DMS114 treated with DMSO at 0.1 percent for 48 hours (cell line): ENCODE data around the gene AKAP13.

ENCODE experiments used
- DNase-seq: peaks from one replicate; lab custom pipeline; 2025; ENCODE audit not compliant: unreplicated experiment; lab: John Stamatoyannopoulos, UW

The AKAP13 gene

GRCh38 chr15:85406916-85407315 lies 26.5 kb downstream of the AKAP13 start:
- DNase-seq: no peak

GRCh38 chr15:85407421-85408269 lies 27.2 kb downstream of the AKAP13 start:
- DNase-seq: no peak

- DNase-seq: no peak
Measured at GRCh38 chr15:85408270-85408746, 27.9 kb downstream of the AKAP13 start.

- no peak for DNase-seq
Measured at GRCh38 chr15:85412066-85412465, 31.7 kb downstream of the AKAP13 start.

GRCh38 chr15:85412956-85413854 lies 32.8 kb downstream of the AKAP13 start:
- DNase-seq: no peak

GRCh38 chr15:85414037-85414436 lies 33.6 kb downstream of the AKAP13 start:
- DNase-seq: no peak

GRCh38 chr15:85414495-85414894 lies 34.1 kb downstream of the AKAP13 start:
- no peak for DNase-seq

- no peak for DNase-seq
Measured at GRCh38 chr15:85414991-85415390, 34.6 kb downstream of the AKAP13 start.

- DNase-seq: no peak
Measured at GRCh38 chr15:85415783-85416182, 35.4 kb downstream of the AKAP13 start.

GRCh38 chr15:85417276-85417675 lies 36.9 kb downstream of the AKAP13 start:
- no peak for DNase-seq

GRCh38 chr15:85419161-85419560 lies 38.8 kb downstream of the AKAP13 start:
- no peak for DNase-seq

GRCh38 chr15:85421116-85421925 lies 40.9 kb downstream of the AKAP13 start:
- no peak for DNase-seq

- no peak for DNase-seq
Measured at GRCh38 chr15:85422607-85423006, 42.2 kb downstream of the AKAP13 start.

GRCh38 chr15:85423256-85423655 lies 42.9 kb downstream of the AKAP13 start:
- no peak for DNase-seq

- no peak for DNase-seq
Measured at GRCh38 chr15:85424154-85424553, 43.8 kb downstream of the AKAP13 start.

- no peak for DNase-seq
Measured at GRCh38 chr15:85426481-85426880, 46.1 kb downstream of the AKAP13 start.

- DNase-seq: no peak
Measured at GRCh38 chr15:85427286-85428028, 47.1 kb downstream of the AKAP13 start.

- DNase-seq: no peak
Measured at GRCh38 chr15:85429522-85429921, 49.1 kb downstream of the AKAP13 start.

- DNase-seq: no peak
Measured at GRCh38 chr15:85430406-85431204, 50.2 kb downstream of the AKAP13 start.
